Activated T-helper 1 cell treated with Interleukin-2 at 50 U/mL for 16 hours (primary cell): ENCODE data around the gene GABRR3.

Experiments
- DNase-seq: peaks from one replicate; pipeline ENCODE4 v3.0.0-alpha.2; 2020; ENCODE audit warnings: low read depth

Gene GABRR3

DNA sequence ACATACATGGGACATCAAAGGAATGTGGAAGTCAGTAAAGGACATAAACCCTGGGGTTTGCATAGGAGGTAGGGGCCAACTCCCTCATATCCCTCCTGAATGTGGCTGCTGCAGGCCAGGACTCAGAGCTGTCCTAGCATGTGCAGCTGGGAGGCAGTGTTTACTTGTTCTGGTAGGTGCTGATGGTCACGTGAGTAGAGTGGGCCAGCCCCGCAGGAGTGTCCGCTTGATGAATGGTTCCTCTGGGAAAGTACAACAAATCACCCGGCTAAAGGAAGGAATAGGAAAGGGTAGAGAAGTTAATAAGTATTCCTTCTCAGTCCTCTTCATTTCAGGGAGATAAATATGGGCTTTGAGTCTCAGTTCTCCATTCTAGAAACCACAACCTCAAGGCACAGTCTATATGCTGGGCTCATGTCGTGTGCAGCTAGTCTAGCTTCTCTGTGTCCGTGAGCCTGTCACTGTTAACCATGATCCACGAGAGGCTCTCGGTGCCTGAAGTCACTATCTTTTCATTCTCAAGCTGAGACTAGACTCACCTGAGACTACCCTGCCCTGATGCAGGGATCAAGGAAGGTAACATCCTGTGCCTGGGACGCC lies 80.8 kb downstream of the GABRR3 start:
- no peak for DNase-seq

DNA sequence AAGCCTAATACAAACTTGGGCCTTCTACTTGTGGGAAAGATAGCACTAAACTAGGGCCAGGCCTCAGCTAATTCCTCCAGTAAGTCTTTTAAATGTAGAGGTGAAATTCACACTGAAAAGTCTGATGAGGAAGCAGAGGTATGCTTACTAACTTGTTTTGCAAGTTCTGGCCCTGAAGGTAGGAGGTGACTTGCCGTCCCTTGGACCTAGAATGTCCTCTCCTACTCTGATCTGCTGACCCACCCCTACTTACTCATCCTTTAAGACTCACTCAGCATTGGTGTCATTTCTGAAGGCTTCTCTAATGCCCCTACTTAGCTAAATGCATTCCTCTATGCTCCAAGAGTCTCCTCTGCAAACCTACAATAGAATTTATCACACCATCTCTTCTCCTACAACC lies 82.2 kb downstream of the GABRR3 start:
- no peak for DNase-seq

DNA sequence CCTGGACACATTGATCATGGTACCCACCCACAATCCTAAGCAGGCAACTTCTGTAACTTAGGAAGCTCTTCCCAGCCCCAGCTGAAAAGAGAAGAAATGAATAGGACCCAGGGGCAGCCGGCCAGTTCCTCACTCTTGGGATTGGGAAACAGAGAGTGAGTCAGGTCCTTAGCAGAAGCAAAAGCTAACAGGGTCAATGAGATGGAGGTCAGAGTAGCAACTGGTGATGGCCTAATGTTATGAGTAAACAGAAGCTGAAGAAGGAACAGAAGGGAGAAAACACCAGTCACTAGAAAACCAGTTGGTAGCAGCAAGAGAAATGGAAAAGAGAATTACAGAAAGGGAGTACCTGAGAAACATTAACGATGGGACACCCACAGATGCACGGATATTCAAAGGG lies 82.8 kb downstream of the GABRR3 start:
- no peak for DNase-seq

DNA sequence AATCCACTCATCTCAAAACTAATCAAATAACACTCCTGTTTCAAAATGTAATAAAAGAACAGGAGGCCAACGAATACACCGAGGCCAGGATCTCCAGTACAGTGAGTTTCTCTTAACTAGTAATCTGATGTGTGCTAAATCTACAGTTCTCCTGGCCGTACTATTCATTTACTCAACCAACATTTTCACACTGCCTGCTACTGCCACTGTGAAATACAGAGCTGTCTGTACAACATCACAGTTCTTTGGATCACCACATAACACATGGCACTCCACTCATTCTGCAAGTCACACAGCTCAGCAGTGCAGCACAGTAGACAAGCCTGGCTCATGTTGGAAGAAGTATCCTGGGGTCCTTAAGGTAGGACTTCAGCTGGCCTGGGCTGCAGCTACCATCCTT lies 84.8 kb downstream of the GABRR3 start:
- no peak for DNase-seq

DNA sequence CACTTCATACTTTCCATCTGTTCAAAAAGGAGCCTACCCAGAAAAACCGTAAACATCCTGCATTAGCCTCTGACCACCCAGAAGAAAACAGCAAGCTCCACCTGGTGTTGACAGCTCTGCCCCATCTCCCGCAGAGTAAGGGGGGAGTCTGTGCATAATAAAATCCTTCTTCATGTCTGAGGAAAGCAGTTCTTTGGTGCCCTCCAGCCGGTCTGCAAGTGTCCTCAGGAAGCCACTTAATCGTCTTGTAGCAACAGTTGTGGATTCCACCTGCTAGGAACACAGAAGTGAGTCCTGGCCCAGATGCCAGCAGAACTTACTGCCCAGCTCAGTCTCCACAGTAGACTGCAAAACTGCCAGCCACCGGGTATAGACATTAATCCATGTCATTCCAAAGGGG lies 85.4 kb downstream of the GABRR3 start:
- no peak for DNase-seq

DNA sequence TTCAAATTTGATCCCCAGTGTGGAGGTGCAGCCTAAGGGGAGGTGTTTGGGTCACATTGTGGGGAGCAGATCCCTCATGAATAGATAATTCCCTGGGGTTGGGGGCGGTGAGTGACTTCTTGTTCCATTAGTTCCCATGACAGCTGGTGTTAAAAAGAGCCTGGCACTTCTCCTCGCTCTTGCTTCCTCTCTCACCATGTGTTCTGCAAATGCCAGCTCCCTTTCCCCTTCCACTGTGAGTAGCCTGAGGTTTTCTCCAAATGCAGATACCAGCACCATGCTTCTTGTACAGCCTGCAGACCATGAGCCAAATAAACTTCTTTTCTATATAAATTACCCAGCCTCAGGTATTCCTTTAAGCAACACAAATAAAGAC lies 86.0 kb downstream of the GABRR3 start:
- DNase-seq: no peak

DNA sequence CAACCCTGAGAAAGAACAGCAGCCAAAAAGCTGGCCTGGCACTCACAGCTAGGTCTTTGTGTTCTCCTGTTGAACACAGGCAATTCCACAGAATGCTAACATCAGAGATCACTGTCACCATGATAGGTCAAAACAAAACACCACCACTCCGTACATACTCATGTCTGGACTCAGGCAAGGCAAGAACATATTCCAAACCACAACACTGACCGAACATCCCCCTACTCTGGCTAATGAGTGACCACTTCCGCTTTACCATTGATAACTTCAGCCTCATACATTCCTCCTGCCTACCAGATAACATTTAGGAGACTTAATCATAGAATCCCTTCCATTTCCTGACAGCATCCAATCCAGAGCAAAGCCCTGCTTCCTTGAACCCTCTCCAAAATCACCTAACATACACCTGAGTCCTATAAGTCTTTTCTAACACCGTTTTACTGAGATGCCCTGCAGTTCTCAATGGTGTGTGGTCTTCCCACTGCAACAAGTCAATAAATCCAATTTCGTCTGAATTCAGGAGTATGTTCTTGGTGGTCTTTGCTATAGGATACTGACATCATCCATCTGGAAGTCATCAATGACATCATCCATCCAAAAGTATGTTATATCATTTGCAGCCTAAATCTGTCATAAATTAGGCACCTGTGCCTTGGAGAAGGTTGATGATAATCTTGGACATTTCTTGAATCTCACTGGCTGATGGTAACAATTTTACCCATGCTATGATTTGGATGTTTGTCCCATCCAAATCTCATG lies 86.6 kb downstream of the GABRR3 start:
- DNase-seq: no peak

DNA sequence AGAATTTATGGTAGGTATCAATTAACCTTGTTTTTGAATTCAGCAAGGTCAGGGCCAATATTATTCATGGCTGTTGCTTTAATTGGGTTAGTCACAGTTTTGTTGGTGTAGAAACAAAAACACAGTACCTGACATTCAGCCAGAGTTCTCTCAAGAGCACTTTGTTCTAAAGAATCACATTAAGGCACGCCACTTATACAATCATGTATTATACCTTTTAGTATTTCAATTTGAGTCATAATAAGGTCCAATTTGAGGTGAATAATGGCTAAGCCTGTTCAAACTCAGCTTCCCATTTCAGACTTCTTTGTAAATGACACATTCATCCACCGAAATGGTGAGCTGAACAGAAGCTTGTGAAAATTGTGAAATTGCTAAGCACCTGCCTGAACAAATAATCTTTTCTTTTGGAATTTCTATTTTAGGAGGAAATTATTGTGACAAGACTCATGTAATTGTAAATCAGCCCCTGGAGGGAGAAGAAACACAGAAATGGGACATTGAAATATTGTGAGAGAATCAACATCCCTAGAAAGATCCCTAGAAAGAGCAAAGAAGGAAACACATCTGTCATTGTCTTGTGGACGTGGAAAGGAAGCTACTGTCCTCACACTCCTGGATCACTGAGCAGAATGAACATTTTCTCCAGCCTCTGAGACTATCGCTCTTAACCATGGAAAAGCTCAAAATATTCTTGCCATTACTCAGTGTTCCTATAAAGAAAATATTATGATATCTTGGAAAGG lies 92.1 kb downstream of the GABRR3 start:
- DNase-seq: no peak

DNA sequence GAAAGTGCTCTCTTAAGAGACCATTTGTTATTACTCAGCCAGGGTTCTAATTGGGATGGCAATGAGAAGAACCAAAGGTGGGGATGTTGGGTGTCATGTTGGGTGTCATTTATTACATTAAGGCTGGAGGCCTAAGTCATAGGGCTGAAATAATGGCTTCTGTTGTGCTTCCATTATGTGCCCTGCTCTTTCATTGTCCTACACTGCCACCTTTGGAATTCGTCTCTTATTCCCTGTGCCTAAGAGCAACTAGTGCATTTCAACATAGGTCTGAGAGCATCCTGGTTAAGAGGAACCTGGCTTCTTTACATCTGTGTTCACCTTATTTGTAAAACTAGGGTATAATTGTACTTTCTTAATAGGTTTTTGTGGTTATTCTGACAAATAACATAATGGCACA lies 95.1 kb downstream of the GABRR3 start:
- DNase-seq: no peak

DNA sequence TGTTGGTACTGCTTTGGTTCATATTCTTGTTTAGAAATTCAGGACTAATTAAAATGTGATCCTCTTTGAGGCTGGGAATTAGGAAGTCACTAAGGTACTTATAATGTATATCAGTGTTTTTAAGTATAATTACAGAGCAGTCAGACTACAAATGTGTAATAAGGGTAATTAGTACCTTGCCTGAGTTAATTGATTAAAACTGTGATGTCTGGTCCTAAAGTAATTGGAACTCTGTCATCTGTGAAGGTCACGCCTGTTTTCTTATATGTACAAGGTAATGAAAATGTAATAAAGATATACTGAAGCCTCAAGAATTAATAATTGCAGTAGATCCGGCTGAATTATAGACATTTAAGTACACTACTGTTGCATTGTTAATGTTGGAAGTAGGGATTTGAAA lies 95.7 kb downstream of the GABRR3 start:
- no peak for DNase-seq

DNA sequence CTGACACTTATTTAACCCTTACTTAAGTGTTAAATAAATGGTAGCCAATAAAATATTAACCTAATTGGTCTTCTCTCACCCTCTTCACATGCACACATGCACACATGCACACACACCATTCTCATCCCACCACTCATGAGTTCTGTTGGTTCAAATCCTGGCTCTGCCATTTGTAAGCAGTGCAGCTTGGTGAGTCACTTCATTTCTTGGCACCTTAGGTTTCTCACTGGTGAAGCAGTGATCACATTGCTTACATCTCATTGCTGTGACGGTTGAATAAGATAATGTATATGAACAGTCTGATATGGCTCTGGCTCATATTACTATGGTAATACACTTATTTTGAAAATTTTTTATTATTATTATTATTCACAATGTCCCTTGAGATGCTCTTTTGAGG lies 96.7 kb downstream of the GABRR3 start:
- no peak for DNase-seq

DNA sequence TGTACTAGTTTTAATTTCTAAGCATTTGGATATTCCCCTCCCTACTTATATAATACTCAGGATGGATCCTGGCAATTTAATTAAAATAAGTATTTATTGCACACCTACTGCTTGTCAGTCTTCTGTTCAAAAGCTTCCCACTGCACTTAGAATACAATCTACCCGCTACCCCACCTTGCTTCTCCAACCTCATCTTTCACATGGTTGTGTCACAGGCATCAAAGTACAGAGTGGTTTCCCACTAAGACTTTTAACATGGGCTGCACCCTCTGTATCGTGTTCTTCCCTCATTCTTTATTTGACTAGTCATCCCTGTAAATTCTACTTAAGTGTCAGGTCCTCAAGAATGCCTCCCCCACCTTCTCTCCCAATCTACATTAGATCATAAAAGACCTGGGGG lies 97.9 kb downstream of the GABRR3 start:
- no peak for DNase-seq

DNA sequence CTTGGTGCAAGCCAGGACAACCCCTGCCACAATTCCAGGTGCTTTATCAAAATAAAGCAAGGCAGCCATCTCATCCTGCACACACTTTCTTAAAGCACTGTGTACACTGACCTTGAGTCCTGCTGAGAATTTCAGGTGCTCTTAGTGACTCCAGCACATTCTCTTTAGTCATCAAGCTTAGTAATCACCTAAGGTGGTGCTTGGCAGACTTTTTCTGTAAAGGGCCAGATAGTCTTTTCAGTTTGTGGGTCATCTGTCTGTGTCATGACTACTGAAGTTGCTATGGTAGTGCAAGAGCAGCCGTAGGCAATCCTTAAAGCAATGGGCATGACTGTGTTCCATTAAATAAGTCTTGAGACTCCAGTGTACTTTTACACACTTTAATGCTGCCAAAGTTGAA lies 99.3 kb downstream of the GABRR3 start:
- no peak for DNase-seq
